Lung microvascular endothelial cell (primary cell): ENCODE data around the gene HSP90AB1. TPM values are rescaled to one million over a fixed set of nuclear protein-coding genes. Genes with fewer than 3 reads are reported as not detected.
A peak's percentile ranks its signal among the peaks of the same experiment; 100 is the strongest.

ENCODE experiments used
- DNase-seq, 2 donors: peaks; one replicate each; pipeline versions ENCODE4 v3.0.0 to v3.0.0-alpha.2; 2010; ENCODE audit warnings: low read depth in 2 of 2
- total RNA-seq: library from RNA; depleted of rRNA; stranded (reverse); fragments of >200 nt; gene quantifications from 2 replicates; pipeline ENCODE4 v1.2.1, GENCODE V29; 2014

The HSP90AB1 gene
- total RNA-seq, 1 donor from 2014 or later, result 317 TPM

DNA sequence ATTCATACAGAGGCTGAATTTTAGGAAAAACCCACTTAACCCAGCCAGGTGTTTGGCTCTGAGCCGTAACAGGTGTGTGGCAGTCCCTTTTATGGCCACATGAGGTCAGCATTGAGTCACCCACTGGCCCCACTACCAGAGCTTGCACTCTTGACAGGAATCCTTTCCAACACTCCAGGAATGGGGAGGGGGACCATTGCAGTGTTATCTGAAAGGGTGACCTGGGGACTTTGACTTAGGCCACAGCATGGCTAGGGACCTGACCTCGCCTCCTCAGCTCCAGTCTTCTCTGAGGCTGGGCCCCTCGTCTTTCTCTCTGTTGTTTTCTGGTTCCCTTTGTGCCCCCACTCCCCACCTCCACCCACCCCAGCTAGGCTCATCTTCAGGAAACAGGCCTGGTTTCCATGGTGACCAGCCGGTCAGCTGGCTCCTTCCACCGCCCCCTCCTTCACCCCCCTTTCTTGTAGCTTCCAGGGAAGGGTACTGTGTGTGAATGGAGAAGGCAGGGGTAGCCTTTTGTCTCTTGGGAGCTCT lies 21.3 kb downstream of the HSP90AB1 start:
- peak; percentile 55 to 75 for DNase-seq

DNA sequence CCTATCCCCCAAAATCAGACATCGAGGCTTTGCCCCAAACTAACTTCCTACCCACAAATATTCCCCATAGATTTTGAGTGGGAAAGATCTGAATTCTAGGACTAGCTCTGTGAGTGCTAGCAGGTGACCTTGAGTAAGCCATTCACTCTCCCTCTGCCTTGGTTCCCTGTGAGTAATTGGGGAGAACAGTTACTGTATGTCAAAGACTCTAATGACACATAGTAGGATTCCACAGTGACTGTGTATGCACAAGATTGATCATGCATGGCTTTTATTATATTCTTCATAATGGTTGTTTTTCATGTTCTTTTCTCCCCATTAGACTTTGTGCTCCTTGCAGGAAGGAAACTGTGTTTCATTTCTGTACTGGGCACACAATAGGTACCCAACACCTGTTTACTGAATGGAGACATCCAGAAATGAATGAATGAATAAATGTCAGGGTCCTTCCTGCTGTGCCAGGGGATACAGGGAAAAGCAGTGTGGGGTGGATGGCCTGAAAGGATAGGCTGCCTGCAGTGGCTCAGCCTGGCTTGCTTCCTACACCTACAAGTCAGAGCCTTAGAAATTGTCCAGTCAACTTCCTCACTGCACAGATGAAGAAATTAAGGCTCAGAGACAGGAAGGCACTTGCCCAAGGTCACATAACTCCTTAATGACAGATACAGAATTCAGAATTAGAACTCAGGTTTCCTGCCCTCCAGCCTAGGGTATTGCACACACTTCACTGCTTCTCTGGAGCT lies 22.4 kb downstream of the HSP90AB1 start:
- no peak for DNase-seq

DNA sequence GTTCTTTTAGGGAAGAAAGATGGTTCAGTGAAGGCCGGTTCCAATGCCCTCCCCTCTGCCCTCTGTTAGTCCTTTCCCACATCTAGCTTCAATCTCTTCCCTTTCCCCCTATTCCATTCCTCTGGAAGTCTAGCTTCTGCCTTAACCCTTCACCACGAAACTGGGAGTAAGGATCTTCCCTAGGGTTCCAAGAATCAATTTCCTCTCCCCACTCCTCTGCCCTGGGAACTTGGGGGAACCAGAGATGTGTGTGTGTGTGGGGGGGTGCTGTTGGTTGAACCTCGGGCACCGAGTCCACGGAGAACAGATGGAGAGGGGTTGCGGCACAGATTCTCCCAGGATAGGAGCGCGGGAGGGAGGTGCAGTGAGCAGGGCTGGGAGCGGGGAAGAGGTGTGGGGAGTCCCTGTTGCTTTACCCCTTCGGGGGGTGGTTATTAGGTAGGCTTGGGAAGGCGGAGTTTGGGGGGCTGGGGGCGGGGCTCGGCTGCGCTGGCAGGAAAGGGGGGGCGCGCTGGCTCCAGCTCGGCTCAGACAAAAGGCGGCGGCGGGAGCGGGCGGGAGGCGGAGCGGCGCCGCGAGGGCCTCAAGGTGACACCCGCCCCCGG lies 23.1 kb downstream of the HSP90AB1 start, which contains the start of gene TMEM151B:
TSS of gene TMEM151B (plus strand) at position 530 of the 605 bp plus-strand sequence. CDS start 293 bp downstream, outside the sequence.
- DNase-seq, result no peak

DNA sequence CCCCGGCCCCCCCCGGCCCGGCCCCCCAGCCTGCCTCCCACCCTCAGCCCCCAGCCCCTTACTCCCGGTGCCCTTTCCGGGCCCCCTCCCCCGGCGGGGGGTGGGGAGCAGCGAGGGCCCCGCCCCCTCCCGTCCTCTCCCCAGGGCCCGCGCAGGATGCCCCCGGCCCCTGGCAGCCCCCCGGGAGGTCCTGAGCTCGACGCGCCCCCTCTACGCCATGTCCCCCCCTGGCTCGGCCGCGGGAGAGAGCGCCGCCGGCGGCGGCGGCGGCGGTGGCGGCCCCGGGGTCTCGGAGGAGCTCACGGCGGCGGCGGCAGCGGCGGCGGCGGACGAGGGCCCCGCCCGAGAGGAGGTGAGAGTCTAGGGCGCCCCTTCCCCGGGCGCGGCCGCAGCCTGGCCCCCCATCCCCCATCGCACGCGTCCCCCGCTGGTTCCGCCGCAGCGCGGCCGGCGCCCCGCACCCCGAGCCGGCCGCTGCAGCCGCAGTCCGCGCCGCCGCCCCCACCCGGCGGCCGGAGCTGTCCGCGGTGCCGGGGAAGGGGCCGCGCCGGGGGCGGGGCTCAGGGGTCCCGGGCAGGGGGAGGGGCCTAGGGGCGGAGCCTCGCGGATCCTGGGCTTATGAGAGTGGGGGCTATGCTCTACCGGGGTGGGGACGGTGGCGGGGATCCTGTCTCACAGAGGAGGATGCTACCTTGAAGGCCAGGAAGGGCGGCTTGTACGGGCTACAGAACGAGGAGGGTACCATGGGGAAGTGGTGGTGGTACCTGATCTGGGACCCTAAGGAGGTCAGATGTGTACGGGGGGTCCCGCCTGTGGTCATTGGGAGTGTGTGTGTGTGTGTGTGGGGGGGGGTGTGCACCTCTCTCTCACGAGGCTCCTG lies 23.9 kb downstream of the HSP90AB1 start:
- DNase-seq, result no peak

DNA sequence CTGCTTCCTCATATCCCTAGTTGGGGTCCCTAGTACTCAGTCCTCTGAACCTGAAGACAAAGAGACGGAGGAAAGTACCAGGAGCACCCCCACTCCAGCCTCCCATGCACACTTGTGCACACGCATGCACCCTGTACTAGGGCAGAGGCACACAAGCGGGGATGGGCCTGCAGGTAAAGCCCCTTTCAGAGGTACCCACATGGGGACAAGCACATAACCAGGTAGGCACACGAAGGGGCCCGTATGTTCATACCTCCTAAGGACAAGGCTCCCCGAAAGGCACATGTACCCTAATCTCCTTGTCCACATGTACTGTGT lies 24.5 kb downstream of the HSP90AB1 start:
- no peak for DNase-seq

DNA sequence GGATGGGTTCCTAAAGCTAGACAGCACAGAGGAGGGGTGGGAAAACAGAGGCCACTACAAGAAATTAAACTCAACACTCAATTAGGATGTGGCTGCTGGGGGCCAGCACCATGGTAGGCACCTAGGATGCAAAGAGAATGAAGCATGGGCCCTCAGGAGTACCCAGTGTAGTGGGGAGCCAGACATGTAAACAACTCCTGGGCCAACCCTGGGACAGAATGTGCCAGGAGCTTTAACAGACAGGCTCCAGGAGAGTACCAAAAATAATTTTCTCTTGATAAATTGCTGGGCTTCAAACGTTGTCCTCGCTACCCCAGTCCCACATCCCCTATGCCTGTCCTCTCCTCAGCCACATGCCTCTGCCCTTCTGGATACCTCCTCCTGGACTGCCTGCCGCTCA lies 25.0 kb downstream of the HSP90AB1 start:
- DNase-seq, result no peak

DNA sequence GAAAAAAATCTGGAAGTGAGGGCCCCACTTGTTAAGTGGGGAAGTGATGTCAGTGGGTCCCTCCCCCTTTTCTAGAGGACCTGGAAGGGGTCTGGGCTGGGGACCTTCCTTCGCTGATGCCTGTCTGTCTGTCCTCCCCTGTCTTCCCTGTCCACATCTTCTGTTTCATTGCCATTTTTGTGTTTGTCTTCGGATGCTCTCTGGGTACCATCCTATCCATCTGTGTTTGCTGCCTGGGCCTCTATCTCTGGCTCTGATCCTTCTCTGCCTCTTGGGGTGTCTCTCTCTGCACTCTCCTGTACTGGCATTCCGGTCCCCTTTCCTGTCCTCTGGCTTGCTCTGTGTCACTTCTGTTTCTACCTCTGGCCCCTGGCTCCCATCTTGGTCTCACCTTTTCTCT lies 25.6 kb downstream of the HSP90AB1 start:
- DNase-seq, result no peak

DNA sequence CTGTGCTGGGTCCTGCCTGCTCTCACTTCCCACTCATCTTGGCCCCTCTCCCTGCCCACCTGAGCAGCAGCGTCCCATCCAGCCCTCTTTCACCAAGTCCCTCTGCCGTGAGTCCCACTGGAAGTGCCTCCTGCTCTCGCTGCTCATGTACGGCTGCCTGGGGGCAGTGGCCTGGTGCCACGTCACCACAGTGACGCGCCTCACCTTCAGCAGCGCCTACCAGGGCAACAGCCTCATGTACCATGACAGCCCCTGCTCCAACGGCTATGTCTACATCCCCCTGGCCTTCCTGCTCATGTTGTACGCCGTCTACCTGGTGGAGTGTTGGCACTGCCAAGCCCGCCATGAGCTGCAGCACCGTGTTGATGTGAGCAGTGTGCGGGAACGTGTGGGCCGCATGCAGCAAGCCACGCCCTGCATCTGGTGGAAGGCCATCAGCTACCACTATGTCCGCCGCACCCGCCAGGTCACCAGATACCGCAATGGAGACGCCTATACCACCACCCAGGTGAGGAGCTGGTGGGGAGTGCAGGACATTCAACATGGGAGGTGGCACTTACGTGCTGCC lies 26.2 kb downstream of the HSP90AB1 start:
- no peak for DNase-seq

DNA sequence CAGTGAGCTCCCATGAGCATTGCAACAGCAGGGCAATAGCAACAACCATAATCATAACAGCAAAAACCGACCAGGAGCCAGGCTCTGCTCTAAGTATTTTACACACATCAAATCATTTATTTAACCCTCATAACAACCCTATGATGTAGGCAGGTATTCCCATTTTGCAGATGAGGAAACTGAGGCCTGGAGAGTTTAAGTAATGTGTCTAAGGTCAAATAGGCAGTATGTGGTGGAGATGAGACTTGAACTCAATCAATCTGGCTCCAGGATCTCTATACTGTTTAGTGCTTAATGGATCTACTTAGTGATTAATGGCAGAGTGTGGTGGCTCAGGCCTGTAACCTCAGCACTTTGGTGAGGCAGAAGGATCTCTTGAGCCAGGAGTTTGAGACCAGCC lies 26.7 kb downstream of the HSP90AB1 start:
- no peak for DNase-seq

DNA sequence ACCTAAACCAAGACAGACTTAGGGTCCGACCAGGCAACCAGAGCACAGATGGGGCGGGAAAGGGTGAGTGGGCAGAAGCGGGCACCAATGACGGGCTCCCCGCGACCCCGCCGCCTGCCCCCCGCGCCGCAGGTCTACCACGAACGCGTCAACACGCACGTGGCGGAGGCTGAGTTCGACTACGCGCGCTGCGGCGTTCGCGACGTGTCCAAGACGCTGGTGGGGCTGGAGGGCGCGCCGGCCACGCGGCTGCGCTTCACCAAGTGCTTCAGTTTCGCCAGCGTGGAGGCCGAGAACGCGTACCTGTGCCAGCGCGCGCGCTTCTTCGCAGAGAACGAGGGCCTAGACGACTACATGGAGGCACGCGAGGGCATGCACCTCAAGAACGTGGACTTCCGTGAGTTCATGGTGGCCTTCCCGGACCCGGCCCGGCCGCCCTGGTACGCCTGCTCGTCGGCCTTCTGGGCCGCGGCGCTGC lies 28.4 kb downstream of the HSP90AB1 start:
- no peak for DNase-seq

DNA sequence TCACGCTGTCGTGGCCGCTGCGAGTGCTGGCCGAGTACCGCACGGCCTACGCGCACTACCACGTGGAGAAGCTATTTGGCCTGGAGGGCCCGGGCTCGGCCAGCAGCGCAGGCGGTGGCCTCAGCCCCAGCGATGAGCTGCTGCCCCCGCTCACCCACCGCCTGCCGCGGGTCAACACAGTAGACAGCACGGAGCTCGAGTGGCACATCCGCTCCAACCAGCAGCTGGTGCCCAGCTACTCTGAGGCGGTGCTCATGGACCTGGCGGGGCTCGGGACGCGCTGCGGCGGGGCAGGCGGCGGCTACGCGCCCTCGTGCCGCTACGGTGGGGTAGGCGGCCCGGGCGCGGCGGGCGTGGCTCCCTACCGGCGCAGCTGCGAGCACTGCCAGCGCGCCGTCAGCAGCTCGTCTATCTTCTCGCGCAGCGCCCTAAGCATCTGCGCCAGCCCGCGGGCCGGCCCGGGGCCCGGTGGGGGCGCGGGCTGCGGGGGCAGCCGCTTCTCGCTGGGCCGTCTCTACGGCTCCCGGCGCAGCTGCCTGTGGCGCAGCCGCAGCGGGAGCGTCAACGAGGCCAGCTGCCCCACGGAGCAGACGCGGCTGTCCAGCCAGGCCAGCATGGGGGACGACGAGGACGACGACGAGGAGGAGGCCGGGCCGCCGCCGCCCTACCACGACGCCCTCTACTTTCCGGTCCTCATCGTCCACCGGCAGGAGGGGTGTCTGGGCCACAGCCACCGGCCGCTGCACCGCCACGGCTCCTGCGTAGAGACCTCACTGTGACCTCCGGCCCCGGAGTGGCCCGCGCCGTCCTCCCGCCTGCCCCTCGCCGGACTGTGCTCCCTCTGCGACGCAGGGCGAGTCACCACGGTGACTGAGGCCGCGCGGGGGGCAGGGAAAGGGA lies 29.1 kb downstream of the HSP90AB1 start:
- DNase-seq, result no peak

DNA sequence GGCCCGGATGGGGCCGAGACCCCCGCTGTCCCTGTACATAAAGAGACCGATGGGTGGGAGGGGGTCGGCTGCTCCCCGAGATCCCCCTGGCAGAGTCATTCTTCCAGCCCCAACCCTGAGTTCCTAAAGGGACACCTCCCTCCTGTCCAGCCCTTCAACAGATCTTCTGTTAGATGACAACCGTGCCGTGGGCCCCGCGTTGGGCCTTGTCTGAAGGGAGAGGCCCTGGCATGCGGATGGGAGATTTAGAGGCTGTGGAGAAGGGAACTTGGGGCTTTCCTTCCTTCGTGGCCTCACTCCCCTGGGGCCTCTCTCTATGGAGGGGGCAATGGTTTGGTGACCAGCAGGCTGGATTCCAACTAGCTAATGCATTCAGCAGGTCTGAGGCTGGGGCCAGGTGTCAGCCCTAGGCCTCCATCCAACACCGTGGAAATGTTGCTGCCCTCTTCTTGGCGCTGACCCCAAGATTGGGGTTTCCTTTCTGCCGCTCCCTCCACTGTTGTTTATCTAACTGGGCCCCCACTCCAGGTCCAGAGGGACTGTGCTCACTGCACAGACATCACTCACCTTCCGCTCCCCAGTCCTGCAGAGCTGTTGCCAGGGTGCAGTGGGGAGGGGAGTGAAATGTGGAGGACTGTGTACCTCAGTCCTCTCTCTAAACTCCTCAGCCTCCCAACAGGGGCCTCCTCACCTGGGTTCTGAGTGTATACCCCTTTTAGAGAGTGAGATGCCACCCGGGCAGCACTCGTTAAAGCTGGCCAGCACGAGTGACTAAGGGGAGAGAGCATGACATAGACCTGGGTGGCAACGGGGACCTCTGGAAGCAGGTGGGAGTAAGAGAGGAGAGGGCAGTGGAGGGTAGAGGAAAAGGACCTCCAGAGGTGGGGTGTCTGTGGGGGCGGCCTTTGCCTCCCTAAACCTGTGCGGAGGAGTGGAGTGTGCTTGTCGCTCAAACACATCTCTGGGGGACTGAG lies 30.1 kb downstream of the HSP90AB1 start:
- DNase-seq, result no peak

DNA sequence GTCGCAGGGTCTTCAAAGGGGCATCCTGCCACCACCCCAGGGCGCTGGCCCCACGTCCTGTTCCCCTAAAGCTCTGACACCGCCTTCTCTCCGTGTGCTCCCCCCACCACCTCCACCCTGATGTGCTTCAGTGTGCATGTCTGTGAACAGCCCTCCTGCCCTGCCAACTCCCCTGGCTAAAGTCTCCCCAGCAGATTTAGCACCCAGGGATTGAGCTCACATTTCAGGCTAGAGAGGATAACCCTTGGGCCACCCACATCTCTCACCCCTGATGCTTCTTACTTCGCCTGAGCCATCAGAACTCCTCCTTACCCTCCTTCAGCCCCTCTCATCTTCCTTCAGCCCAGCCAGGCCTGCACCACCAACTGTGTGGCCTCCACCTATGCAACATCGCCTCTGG lies 30.9 kb downstream of the HSP90AB1 start:
- no peak for DNase-seq

DNA sequence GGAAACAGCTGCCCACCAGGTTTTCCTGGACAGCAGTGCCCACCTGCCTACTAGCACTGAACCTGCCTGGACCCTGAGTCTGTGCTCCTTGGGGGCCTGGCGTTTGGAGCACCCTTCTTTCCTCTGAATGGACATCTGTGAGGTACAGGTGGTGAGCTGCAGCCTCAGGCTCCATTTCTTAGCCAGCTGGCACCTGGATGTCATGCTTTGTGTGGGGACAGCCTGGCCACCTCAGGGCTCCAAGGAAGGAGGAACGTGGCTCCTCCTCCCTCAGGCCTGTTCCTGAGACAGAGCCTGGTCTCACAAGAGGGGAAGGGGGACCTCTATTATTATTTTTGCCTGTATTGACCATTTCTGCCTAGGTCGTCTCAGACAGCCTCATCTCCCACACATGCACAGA lies 31.4 kb downstream of the HSP90AB1 start:
- DNase-seq, result no peak

DNA sequence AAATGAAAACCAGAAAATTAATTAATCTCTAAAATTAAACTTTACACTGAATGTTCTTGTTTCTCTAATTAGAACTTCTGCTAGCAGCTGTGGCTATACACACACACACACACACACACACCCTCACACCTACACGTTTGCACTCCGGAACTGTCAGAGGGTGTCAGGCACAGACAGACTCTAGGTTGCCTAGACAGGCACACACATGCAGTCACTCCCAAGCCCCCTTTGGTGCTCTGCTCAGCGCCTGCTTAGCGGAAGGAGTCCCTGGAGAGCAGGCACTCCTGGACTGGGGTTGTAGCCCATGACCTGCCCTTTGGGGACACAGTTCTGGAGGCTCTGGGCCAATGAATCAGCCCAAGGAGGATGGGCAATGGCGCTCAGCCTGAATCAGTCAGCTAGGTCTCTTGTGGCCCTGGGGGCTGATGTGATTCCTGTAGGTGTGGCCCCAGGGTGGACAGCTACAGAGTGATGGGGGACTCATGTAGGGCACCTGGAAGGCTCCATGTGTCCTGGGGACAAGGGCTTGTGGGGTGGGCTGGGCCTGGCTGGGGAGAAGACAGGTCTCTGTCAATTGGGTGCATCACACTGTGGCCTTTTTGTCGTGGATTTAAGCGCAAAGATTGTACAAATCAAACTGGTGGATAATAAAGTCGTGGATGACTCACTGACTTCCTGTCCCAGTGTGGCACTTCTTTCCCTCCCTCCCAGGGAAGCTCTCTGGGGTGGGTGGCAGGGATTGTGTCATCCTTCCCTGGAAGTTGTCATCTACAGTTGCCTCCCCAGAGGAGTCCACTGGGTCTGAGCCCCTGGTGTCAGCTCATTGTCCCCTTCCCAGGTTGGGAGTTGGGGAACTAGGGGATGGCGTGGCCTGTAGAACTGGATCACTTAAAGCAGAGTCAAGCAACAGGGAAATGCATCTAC lies 32.1 kb downstream of the HSP90AB1 start:
- DNase-seq, result no peak

DNA sequence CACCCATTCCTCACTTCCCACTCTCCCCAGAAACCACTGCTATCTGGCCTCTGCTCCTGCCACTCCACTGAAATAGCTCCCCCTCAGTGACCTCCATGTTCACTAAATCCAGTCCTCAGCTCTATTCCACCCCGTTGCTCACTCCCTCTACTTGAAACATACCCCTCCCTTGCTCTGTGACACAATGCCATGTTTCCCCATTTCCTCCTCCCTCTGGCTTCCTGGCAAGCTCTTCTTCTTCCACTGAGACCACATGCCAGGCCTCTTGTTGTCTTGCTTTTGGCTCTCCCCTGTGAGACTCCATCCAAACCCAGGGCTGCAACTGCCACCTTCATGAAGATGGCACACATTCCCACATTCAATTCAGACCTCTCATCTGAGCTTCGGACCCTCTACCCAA lies 37.2 kb downstream of the HSP90AB1 start:
- DNase-seq, result no peak

DNA sequence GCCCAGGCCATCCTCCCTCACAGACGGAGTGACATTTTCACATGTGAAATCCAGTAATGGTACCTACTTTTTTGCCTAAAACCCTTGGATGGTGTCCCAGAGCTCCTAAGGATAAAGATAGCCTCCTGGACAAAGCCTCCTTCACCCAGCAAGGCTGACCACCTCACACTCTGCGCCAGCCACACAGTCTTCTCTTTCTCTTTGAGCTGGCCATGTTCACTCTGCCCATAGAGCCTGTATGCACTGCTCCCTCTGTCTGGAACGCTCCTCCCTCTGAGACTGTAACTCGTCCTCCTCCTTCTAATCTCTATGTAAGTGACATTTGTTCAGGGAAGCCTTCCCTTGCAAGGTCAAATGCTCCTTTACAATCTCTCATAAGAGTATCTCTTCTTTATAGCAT lies 38.0 kb downstream of the HSP90AB1 start:
- DNase-seq, result no peak

DNA sequence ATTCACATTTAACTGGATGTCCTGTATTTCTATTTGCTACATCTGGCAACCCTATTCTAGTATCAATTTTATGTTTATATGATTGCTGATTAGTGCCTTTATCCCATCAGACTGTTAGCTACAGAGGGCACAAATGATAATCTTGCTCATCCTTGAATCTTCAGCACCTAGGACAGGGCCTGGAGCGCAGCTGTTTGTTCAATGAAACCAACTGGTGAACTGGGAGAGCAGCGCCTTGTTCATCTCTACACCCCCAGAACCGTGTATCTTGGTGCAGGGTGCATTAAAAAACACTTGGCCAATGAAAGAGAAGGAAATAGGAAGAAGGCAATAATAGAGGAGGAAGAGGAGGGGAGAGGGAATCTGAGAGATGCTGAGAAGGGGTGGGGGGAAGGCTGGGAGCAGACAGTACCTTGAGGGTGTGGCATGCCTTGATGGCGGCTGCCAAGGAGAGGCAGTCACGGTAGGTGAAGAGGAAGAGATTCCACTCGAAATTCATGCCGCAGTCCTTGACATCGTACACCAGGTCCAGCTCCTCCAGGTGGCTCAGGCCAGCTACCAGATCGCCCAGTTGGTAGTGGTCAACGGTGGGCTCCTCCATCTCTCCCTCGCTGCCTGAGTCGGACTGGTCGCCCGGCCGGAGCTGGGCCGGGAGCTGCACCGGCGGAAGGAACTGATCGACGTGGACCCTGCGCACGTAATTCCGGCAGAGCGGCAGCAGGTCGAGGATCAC lies 38.8 kb downstream of the HSP90AB1 start:
- peak; percentile 42 to 43 for DNase-seq
